K562 (cell line): ENCODE data around the gene AFF1. TPM values are rescaled to one million over a fixed set of nuclear protein-coding genes. Genes with fewer than 3 reads are reported as not detected.
A peak's percentile ranks its signal among the peaks of the same experiment; 100 is the strongest.

Source experiments
- CREB1 ChIP-seq, 2 experiments: sonication (generic) in 1 of 2; formaldehyde crosslinking in 1 of 2; IDR thresholded peaks; 2 replicates each; pipeline versions ENCODE4 v1.6.1 to v1.8.0; 2012 to 2022; ENCODE audit warnings: inconsistent platforms in 1 of 2, mild to moderate bottlenecking in 1 of 2, missing genetic modification reagents in 1 of 2, moderate library complexity in 1 of 2
- CREBBP ChIP-seq: IDR thresholded peaks from one replicate; pipeline ENCODE4 v1.6.1; 2012; ENCODE audit warnings: low read depth, mild to moderate bottlenecking, control low read depth, inconsistent platforms, low read length
- FOXK2 ChIP-seq, 2 experiments: fragments of 450-650 bp; IDR thresholded peaks in 1 of 2; conservative IDR thresholded peaks in 1 of 2; 2 replicates each; pipeline ENCODE4 v1.6.1; 2016; ENCODE audit warnings: low read depth in 2 of 2, mild to moderate bottlenecking in 1 of 2
- JUND ChIP-seq, 2 experiments: IDR thresholded peaks; 2 replicates in 1 of 2; 3 replicates in 1 of 2; pipeline ENCODE4 v1.6.1; 2011; ENCODE audit warnings: borderline replicate concordance in 2 of 2, low read depth in 2 of 2, low read length in 2 of 2, improper control_type of control experiment in 1 of 2, missing biosample characterization in 1 of 2, missing genetic modification characterization in 1 of 2, missing genetic modification reagents in 1 of 2
- RBM14 ChIP-seq: fragments of 200-400 bp; formaldehyde crosslinking; IDR thresholded peaks from 2 replicates; pipeline ENCODE4 v1.6.1; 2018; ENCODE audit warnings: low read depth, mild to moderate bottlenecking, low read length, moderate library complexity, borderline replicate concordance; ENCODE audit not compliant: insufficient read depth
- polyA plus RNA-seq, 8 experiments: library from polyadenylated mRNA; depleted of rRNA in 4 of 8; stranded (reverse) in 5 of 8; unstranded in 3 of 8; fragments of >200 nt; fragmentation: Nextera tagmentation in 2 of 8; fragmentation: Illumina TruSeq in 1 of 8; extraction: Ambion mirVana in 2 of 8; extraction: Trizol in 1 of 8; gene quantifications; 2 replicates each; pipeline versions ENCODE4 v1.2.1 to v1.2.3, GENCODE V29; 2011 to 2014; ENCODE audit warnings: inconsistent platforms in 1 of 8, missing spikeins in 1 of 8
- total RNA-seq, 7 experiments: library from RNA; depleted of rRNA in 6 of 7; stranded (reverse); fragments of >200 nt in 6 of 7; fragmentation: Illumina TruSeq in 2 of 7; extraction: Trizol in 2 of 7; gene quantifications; 2 replicates each; pipeline versions ENCODE4 v1.2.1 to v1.2.3, GENCODE V29; 2011 to 2021; ENCODE audit warnings: low replicate concordance in 1 of 7
- TF ChIP-seq, protein P1 (sequence below): fragments of 450-650 bp; IDR thresholded peaks from 2 replicates; pipeline ENCODE4 v1.6.1; 2018; ENCODE audit not compliant: partially characterized antibody
- TF ChIP-seq, protein P2 (sequence below): sonication (generic); formaldehyde crosslinking; IDR thresholded peaks from 2 replicates; pipeline ENCODE4 v1.9.0; 2022; ENCODE audit warnings: mild to moderate bottlenecking, missing genetic modification reagents
- TF ChIP-seq, protein P3 (sequence below), 2 experiments: fragments of 450-650 bp; conservative IDR thresholded peaks; 2 replicates each; pipeline ENCODE4 v1.6.1; 2017; ENCODE audit warnings: mild to moderate bottlenecking in 2 of 2, moderate library complexity in 2 of 2
- TF ChIP-seq, protein P4 (sequence below): fragments of 450-650 bp; IDR thresholded peaks from 2 replicates; pipeline ENCODE4 v1.6.1; 2016; ENCODE audit warnings: borderline replicate concordance

The AFF1 gene
- total and polyA plus RNA-seq, 9 of the 15 experiments (the other 6 are each of a cell fraction or from before 2014, with no cell fraction given), result 4.1 to 47.5 (median 17.2) TPM

DNA sequence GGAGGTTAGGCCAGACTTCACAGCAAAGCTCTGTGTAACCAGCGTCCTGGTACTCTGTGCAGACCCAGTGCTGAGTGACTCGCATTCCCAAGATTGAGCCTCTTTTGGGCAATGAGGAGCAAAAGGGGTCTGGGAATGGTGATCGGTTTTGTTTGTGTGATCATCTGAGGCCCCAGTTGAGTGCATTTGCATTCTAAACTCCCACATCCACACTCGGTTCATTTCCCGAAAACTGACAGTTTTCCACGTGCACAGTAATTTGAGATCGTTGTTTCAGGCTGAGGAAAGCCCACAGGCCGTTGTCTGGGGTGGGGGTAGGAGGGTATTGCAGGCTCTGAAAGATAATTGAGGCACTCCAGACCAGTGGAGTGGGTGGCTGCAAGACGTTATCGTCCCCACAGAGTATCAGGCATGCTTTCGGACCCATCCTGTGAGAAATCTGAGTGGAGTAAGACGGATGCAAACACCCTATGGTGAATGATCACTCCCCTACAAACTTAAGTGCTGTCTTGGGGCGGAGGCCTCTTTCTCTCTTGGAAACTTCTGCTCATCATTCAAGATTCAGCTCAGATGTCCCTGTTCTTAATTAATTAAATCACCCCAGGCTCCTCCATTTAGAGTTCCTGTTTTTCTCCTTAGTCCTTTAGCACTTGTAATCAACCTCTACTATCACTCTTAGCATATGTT is 96.1 kb downstream of the AFF1 start (continued):
- TF ChIP-seq, protein P1, sequence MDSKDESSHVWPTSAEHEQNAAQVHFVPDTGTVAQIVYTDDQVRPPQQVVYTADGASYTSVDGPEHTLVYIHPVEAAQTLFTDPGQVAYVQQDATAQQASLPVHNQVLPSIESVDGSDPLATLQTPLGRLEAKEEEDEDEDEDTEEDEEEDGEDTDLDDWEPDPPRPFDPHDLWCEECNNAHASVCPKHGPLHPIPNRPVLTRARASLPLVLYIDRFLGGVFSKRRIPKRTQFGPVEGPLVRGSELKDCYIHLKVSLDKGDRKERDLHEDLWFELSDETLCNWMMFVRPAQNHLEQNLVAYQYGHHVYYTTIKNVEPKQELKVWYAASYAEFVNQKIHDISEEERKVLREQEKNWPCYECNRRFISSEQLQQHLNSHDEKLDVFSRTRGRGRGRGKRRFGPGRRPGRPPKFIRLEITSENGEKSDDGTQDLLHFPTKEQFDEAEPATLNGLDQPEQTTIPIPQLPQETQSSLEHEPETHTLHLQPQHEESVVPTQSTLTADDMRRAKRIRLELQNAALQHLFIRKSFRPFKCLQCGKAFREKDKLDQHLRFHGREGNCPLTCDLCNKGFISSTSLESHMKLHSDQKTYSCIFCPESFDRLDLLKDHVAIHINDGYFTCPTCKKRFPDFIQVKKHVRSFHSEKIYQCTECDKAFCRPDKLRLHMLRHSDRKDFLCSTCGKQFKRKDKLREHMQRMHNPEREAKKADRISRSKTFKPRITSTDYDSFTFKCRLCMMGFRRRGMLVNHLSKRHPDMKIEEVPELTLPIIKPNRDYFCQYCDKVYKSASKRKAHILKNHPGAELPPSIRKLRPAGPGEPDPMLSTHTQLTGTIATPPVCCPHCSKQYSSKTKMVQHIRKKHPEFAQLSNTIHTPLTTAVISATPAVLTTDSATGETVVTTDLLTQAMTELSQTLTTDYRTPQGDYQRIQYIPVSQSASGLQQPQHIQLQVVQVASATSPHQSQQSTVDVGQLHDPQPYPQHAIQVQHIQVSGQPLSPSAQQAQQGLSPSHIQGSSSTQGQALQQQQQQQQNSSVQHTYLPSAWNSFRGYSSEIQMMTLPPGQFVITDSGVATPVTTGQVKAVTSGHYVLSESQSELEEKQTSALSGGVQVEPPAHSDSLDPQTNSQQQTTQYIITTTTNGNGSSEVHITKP, result peak; percentile 96
- 0 out of 2 replicates have a peak, but pooled peaks have one; percentile 21 for TF ChIP-seq CREB1 (IDR thresholded peaks at IDR 0.05)
- no peak for TF ChIP-seq CREB1 (CRISPR knock-in tag; IDR thresholded peaks at IDR 0.05)
- no peak for TF ChIP-seq RBM14
- TF ChIP-seq, protein P2, sequence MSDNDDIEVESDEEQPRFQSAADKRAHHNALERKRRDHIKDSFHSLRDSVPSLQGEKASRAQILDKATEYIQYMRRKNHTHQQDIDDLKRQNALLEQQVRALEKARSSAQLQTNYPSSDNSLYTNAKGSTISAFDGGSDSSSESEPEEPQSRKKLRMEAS (CRISPR knock-in tag), result peak; percentile 67
- TF ChIP-seq CREBBP, result no peak
- TF ChIP-seq, protein P3, sequence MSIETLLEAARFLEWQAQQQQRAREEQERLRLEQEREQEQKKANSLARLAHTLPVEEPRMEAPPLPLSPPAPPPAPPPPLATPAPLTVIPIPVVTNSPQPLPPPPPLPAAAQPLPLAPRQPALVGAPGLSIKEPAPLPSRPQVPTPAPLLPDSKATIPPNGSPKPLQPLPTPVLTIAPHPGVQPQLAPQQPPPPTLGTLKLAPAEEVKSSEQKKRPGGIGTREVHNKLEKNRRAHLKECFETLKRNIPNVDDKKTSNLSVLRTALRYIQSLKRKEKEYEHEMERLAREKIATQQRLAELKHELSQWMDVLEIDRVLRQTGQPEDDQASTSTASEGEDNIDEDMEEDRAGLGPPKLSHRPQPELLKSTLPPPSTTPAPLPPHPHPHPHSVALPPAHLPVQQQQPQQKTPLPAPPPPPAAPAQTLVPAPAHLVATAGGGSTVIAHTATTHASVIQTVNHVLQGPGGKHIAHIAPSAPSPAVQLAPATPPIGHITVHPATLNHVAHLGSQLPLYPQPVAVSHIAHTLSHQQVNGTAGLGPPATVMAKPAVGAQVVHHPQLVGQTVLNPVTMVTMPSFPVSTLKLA (conservative IDR thresholded peaks at IDR 0.05), result peak; percentile 97 to 99
- peak in 1 of 2 experiments; percentile 19; a peak in 1 of 4 replicates for TF ChIP-seq FOXK2 (conservative IDR thresholded peaks at IDR 0.05 in 1 of 2, IDR thresholded peaks at IDR 0.05 in 1 of 2; ENCODE audit: low read depth in 2 of 2)
- TF ChIP-seq JUND (IDR thresholded peaks at IDR 0.05; ENCODE audit: borderline replicate concordance, low read depth, low read length), result 0 out of 2 replicates have a peak, but pooled peaks have one; percentile 9
- no peak for TF ChIP-seq JUND (tag; IDR thresholded peaks at IDR 0.05; ENCODE audit: borderline replicate concordance, low read depth, low read length)
- TF ChIP-seq, protein P4, sequence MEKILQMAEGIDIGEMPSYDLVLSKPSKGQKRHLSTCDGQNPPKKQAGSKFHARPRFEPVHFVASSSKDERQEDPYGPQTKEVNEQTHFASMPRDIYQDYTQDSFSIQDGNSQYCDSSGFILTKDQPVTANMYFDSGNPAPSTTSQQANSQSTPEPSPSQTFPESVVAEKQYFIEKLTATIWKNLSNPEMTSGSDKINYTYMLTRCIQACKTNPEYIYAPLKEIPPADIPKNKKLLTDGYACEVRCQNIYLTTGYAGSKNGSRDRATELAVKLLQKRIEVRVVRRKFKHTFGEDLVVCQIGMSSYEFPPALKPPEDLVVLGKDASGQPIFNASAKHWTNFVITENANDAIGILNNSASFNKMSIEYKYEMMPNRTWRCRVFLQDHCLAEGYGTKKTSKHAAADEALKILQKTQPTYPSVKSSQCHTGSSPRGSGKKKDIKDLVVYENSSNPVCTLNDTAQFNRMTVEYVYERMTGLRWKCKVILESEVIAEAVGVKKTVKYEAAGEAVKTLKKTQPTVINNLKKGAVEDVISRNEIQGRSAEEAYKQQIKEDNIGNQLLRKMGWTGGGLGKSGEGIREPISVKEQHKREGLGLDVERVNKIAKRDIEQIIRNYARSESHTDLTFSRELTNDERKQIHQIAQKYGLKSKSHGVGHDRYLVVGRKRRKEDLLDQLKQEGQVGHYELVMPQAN, result peak; percentile 87
